K562 (cell line): ENCODE results near the gene TNNT1. TPM values are rescaled to one million over a fixed set of nuclear protein-coding genes. Genes with fewer than 3 reads are reported as not detected.

Experiments
- CBX3 ChIP-seq, 2 experiments: IDR thresholded peaks; 1 replicate in 1 of 2; 2 replicates in 1 of 2; pipeline ENCODE4 v1.6.1; 2012; ENCODE audit warnings: inconsistent platforms in 2 of 2, low read length in 2 of 2, borderline replicate concordance in 1 of 2, control low read depth in 1 of 2
- CTBP1 ChIP-seq: fragments of 450-650 bp; IDR thresholded peaks from 2 replicates; pipeline ENCODE4 v1.6.1; 2016; ENCODE audit warnings: borderline replicate concordance
- DPF2 ChIP-seq: fragments of 450-650 bp; IDR thresholded peaks from 2 replicates; pipeline ENCODE4 v1.6.1; 2016
- ERF ChIP-seq: fragments of 450-650 bp; formaldehyde crosslinking; IDR thresholded peaks from 2 replicates; pipeline ENCODE4 v1.4.0; 2020; ENCODE audit warnings: mild to moderate bottlenecking, mixed read lengths
- HDAC6 ChIP-seq: IDR thresholded peaks from 2 replicates; pipeline ENCODE4 v1.6.1; 2012; ENCODE audit warnings: low read depth, mild to moderate bottlenecking, control low read depth, inconsistent platforms, low read length, moderate library complexity
- JUND ChIP-seq, 2 experiments: IDR thresholded peaks; 2 replicates in 1 of 2; 3 replicates in 1 of 2; pipeline ENCODE4 v1.6.1; 2011; ENCODE audit warnings: borderline replicate concordance in 2 of 2, low read depth in 2 of 2, low read length in 2 of 2, improper control_type of control experiment in 1 of 2, missing biosample characterization in 1 of 2, missing genetic modification characterization in 1 of 2, missing genetic modification reagents in 1 of 2
- KHSRP ChIP-seq: fragments of 450-650 bp; IDR thresholded peaks from 2 replicates; pipeline ENCODE4 v1.6.1; 2017
- PML ChIP-seq: IDR thresholded peaks from 2 replicates; pipeline ENCODE4 v1.6.1; 2012; ENCODE audit warnings: low read length, inconsistent platforms
- SAFB2 ChIP-seq: fragments of 200-400 bp; formaldehyde crosslinking; IDR thresholded peaks from 2 replicates; pipeline ENCODE4 v1.6.1; 2018; ENCODE audit warnings: borderline replicate concordance, low read length, low read depth, moderate library complexity; ENCODE audit not compliant: severe bottlenecking
- ZNF133 ChIP-seq: fragments of 250-450 bp; sonication (Bioruptor Pico); IDR thresholded peaks from 2 replicates; pipeline ENCODE4 v1.4.0; 2020; ENCODE audit warnings: mild to moderate bottlenecking
- ZNF431 ChIP-seq: sonication (generic); formaldehyde crosslinking; IDR thresholded peaks from 2 replicates; pipeline ENCODE4 v1.8.0; 2022; ENCODE audit warnings: mild to moderate bottlenecking, missing genetic modification reagents
- polyA plus RNA-seq, 8 experiments: library from polyadenylated mRNA; depleted of rRNA in 4 of 8; stranded (reverse) in 5 of 8; unstranded in 3 of 8; fragments of >200 nt; fragmentation: Nextera tagmentation in 2 of 8; fragmentation: Illumina TruSeq in 1 of 8; extraction: Ambion mirVana in 2 of 8; extraction: Trizol in 1 of 8; gene quantifications; 2 replicates each; pipeline versions ENCODE4 v1.2.1 to v1.2.3, GENCODE V29; 2011 to 2014; ENCODE audit warnings: inconsistent platforms in 1 of 8, missing spikeins in 1 of 8
- total RNA-seq, 7 experiments: library from RNA; depleted of rRNA in 6 of 7; stranded (reverse); fragments of >200 nt in 6 of 7; fragmentation: Illumina TruSeq in 2 of 7; extraction: Trizol in 2 of 7; gene quantifications; 2 replicates each; pipeline versions ENCODE4 v1.2.1 to v1.2.3, GENCODE V29; 2011 to 2021; ENCODE audit warnings: low replicate concordance in 1 of 7
- TF ChIP-seq, protein P1 (sequence below): fragments of 200-800 bp; sonication (Bioruptor generic); IDR thresholded peaks from 2 replicates; pipeline ENCODE4 v1.6.1; 2017; ENCODE audit warnings: missing genetic modification characterization, missing compliant biosample characterization
- TF ChIP-seq, protein P2 (sequence below): fragments of 450-650 bp; formaldehyde crosslinking; IDR thresholded peaks from 2 replicates; pipeline ENCODE4 v1.4.0; 2020; ENCODE audit warnings: mild to moderate bottlenecking, moderate library complexity
- TF ChIP-seq, protein P3 (sequence below): fragments of 450-650 bp; conservative IDR thresholded peaks from 2 replicates; pipeline ENCODE4 v1.6.1; 2016; ENCODE audit warnings: missing genetic modification characterization, low read depth, mild to moderate bottlenecking, control low read depth, missing compliant biosample characterization
- TF ChIP-seq, protein P4 (sequence below): fragments of 450-650 bp; IDR thresholded peaks from 2 replicates; pipeline ENCODE4 v1.6.1; 2017; ENCODE audit warnings: antibody characterized with exemption
- TF ChIP-seq, protein P5 (sequence below): fragments of 200-800 bp; sonication (Bioruptor generic); IDR thresholded peaks from 2 replicates; pipeline ENCODE4 v1.6.1; 2016; ENCODE audit warnings: missing genetic modification characterization, missing compliant biosample characterization

TNNT1 gene
- total and polyA plus RNA-seq, 9 of the 15 experiments (the other 6 are each of a cell fraction or from before 2014, with no cell fraction given), result 31.8 to 390 (median 227) TPM

DNA sequence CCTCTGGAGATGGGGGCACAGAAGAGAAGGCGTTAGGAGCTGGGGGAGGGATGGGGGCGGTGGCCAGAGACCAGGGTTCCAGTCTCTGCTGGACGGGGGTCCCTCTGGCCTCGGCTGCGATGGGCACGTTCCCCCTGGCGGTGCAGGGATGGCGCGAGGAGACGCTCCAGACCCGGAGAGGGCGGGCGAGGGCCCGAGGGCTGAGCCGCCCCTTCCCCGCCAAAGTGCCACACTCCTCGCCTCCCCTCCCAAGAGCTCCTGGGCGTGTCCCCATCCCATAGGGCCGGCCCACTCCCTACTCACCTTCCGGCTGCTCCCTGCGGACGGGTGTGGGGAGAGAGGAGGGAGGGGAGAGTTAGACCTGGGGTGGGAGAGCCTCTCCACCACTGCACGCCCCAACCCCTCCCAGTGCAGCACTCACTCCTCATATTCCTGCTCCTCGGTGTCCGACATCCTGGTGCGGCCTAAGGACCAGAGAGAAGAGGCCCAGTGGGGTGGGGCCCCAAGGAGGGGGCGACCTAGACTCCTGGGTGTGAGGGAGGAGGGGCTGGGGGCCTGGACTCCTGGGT is 2.2 kb downstream of the TNNT1 start (continued):
- TF ChIP-seq, protein P1, sequence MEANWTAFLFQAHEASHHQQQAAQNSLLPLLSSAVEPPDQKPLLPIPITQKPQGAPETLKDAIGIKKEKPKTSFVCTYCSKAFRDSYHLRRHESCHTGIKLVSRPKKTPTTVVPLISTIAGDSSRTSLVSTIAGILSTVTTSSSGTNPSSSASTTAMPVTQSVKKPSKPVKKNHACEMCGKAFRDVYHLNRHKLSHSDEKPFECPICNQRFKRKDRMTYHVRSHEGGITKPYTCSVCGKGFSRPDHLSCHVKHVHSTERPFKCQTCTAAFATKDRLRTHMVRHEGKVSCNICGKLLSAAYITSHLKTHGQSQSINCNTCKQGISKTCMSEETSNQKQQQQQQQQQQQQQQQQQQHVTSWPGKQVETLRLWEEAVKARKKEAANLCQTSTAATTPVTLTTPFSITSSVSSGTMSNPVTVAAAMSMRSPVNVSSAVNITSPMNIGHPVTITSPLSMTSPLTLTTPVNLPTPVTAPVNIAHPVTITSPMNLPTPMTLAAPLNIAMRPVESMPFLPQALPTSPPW (CRISPR knock-in tag), result no peak
- no peak for TF ChIP-seq ERF (CRISPR knock-in tag)
- 0 out of 3 replicates have a peak, but pooled peaks of 1 of the 2 experiments have one; percentile 31 for TF ChIP-seq CBX3 (IDR thresholded peaks at IDR 0.05; ENCODE audit: borderline replicate concordance in 1 of 2, low read length in 2 of 2)
- TF ChIP-seq HDAC6, result no peak
- TF ChIP-seq, protein P2, sequence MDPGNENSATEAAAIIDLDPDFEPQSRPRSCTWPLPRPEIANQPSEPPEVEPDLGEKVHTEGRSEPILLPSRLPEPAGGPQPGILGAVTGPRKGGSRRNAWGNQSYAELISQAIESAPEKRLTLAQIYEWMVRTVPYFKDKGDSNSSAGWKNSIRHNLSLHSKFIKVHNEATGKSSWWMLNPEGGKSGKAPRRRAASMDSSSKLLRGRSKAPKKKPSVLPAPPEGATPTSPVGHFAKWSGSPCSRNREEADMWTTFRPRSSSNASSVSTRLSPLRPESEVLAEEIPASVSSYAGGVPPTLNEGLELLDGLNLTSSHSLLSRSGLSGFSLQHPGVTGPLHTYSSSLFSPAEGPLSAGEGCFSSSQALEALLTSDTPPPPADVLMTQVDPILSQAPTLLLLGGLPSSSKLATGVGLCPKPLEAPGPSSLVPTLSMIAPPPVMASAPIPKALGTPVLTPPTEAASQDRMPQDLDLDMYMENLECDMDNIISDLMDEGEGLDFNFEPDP (CRISPR knock-in tag), result no peak
- TF ChIP-seq, protein P3, sequence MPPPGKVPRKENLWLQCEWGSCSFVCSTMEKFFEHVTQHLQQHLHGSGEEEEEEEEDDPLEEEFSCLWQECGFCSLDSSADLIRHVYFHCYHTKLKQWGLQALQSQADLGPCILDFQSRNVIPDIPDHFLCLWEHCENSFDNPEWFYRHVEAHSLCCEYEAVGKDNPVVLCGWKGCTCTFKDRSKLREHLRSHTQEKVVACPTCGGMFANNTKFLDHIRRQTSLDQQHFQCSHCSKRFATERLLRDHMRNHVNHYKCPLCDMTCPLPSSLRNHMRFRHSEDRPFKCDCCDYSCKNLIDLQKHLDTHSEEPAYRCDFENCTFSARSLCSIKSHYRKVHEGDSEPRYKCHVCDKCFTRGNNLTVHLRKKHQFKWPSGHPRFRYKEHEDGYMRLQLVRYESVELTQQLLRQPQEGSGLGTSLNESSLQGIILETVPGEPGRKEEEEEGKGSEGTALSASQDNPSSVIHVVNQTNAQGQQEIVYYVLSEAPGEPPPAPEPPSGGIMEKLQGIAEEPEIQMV (tag), result no peak
- no peak for TF ChIP-seq ZNF133 (CRISPR knock-in tag)
- TF ChIP-seq, protein P4, sequence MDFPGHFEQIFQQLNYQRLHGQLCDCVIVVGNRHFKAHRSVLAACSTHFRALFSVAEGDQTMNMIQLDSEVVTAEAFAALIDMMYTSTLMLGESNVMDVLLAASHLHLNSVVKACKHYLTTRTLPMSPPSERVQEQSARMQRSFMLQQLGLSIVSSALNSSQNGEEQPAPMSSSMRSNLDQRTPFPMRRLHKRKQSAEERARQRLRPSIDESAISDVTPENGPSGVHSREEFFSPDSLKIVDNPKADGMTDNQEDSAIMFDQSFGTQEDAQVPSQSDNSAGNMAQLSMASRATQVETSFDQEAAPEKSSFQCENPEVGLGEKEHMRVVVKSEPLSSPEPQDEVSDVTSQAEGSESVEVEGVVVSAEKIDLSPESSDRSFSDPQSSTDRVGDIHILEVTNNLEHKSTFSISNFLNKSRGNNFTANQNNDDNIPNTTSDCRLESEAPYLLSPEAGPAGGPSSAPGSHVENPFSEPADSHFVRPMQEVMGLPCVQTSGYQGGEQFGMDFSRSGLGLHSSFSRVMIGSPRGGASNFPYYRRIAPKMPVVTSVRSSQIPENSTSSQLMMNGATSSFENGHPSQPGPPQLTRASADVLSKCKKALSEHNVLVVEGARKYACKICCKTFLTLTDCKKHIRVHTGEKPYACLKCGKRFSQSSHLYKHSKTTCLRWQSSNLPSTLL, result no peak
- TF ChIP-seq, protein P5, sequence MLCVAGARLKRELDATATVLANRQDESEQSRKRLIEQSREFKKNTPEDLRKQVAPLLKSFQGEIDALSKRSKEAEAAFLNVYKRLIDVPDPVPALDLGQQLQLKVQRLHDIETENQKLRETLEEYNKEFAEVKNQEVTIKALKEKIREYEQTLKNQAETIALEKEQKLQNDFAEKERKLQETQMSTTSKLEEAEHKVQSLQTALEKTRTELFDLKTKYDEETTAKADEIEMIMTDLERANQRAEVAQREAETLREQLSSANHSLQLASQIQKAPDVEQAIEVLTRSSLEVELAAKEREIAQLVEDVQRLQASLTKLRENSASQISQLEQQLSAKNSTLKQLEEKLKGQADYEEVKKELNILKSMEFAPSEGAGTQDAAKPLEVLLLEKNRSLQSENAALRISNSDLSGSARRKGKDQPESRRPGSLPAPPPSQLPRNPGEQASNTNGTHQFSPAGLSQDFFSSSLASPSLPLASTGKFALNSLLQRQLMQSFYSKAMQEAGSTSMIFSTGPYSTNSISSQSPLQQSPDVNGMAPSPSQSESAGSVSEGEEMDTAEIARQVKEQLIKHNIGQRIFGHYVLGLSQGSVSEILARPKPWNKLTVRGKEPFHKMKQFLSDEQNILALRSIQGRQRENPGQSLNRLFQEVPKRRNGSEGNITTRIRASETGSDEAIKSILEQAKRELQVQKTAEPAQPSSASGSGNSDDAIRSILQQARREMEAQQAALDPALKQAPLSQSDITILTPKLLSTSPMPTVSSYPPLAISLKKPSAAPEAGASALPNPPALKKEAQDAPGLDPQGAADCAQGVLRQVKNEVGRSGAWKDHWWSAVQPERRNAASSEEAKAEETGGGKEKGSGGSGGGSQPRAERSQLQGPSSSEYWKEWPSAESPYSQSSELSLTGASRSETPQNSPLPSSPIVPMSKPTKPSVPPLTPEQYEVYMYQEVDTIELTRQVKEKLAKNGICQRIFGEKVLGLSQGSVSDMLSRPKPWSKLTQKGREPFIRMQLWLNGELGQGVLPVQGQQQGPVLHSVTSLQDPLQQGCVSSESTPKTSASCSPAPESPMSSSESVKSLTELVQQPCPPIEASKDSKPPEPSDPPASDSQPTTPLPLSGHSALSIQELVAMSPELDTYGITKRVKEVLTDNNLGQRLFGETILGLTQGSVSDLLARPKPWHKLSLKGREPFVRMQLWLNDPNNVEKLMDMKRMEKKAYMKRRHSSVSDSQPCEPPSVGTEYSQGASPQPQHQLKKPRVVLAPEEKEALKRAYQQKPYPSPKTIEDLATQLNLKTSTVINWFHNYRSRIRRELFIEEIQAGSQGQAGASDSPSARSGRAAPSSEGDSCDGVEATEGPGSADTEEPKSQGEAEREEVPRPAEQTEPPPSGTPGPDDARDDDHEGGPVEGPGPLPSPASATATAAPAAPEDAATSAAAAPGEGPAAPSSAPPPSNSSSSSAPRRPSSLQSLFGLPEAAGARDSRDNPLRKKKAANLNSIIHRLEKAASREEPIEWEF (CRISPR knock-in tag), result no peak
- peak; percentile 90 for TF ChIP-seq CTBP1
- no peak for TF ChIP-seq SAFB2
- peak; percentile 23; the same call in 1 of the 2 replicates for TF ChIP-seq DPF2
- no peak for TF ChIP-seq KHSRP
- peak; percentile 49; the same call in 1 of the 2 replicates for TF ChIP-seq JUND (IDR thresholded peaks at IDR 0.05; ENCODE audit: borderline replicate concordance, low read depth, low read length)
- TF ChIP-seq JUND (tag; IDR thresholded peaks at IDR 0.05; ENCODE audit: borderline replicate concordance, low read depth, low read length), result peak; percentile 15; the same call in 1 of the 3 replicates
- TF ChIP-seq PML, result no peak
- TF ChIP-seq ZNF431 (CRISPR knock-in tag), result no peak
